Panc1 (cell line): ENCODE measurements around the gene ABLIM2.

ENCODE experiments used
- POLR2AphosphoS5 ChIP-seq: IDR thresholded peaks from 2 replicates; pipeline ENCODE4 v1.6.1; 2012; ENCODE audit warnings: mild to moderate bottlenecking, low read depth, low read length, moderate library complexity
- SIN3A ChIP-seq: IDR thresholded peaks from 2 replicates; pipeline ENCODE4 v1.6.1; 2012; ENCODE audit warnings: low read depth, mild to moderate bottlenecking, low read length, moderate library complexity, borderline replicate concordance; ENCODE audit not compliant: insufficient read depth
- TCF7L2 ChIP-seq: IDR thresholded peaks from 2 replicates; pipeline ENCODE4 v1.6.1; 2011; ENCODE audit warnings: mild to moderate bottlenecking, low read depth, low read length, inconsistent platforms
- TF ChIP-seq, protein P1 (sequence below): fragments of 450-650 bp; IDR thresholded peaks from 2 replicates; pipeline ENCODE4 v1.5.1; 2017; ENCODE audit warnings: mild to moderate bottlenecking
- TF ChIP-seq, protein P2 (sequence below), 2 experiments: IDR thresholded peaks; 2 replicates each; pipeline ENCODE4 v1.6.1; 2011 to 2012; ENCODE audit warnings: low read depth in 2 of 2, control low read depth in 1 of 2, low read length in 1 of 2, mild to moderate bottlenecking in 1 of 2, moderate library complexity in 1 of 2; ENCODE audit not compliant: insufficient read depth in 1 of 2

GRCh38 chr4:8009710-8010511 is 148.7 kb downstream of the ABLIM2 start:
- no peak for TF ChIP-seq POLR2AphosphoS5
- TF ChIP-seq, protein P1, sequence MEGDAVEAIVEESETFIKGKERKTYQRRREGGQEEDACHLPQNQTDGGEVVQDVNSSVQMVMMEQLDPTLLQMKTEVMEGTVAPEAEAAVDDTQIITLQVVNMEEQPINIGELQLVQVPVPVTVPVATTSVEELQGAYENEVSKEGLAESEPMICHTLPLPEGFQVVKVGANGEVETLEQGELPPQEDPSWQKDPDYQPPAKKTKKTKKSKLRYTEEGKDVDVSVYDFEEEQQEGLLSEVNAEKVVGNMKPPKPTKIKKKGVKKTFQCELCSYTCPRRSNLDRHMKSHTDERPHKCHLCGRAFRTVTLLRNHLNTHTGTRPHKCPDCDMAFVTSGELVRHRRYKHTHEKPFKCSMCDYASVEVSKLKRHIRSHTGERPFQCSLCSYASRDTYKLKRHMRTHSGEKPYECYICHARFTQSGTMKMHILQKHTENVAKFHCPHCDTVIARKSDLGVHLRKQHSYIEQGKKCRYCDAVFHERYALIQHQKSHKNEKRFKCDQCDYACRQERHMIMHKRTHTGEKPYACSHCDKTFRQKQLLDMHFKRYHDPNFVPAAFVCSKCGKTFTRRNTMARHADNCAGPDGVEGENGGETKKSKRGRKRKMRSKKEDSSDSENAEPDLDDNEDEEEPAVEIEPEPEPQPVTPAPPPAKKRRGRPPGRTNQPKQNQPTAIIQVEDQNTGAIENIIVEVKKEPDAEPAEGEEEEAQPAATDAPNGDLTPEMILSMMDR = no peak
- TF ChIP-seq SIN3A = no peak
- TF ChIP-seq, protein P2, sequence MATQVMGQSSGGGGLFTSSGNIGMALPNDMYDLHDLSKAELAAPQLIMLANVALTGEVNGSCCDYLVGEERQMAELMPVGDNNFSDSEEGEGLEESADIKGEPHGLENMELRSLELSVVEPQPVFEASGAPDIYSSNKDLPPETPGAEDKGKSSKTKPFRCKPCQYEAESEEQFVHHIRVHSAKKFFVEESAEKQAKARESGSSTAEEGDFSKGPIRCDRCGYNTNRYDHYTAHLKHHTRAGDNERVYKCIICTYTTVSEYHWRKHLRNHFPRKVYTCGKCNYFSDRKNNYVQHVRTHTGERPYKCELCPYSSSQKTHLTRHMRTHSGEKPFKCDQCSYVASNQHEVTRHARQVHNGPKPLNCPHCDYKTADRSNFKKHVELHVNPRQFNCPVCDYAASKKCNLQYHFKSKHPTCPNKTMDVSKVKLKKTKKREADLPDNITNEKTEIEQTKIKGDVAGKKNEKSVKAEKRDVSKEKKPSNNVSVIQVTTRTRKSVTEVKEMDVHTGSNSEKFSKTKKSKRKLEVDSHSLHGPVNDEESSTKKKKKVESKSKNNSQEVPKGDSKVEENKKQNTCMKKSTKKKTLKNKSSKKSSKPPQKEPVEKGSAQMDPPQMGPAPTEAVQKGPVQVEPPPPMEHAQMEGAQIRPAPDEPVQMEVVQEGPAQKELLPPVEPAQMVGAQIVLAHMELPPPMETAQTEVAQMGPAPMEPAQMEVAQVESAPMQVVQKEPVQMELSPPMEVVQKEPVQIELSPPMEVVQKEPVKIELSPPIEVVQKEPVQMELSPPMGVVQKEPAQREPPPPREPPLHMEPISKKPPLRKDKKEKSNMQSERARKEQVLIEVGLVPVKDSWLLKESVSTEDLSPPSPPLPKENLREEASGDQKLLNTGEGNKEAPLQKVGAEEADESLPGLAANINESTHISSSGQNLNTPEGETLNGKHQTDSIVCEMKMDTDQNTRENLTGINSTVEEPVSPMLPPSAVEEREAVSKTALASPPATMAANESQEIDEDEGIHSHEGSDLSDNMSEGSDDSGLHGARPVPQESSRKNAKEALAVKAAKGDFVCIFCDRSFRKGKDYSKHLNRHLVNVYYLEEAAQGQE (IDR thresholded peaks at IDR 0.05; ENCODE audit: insufficient read depth in 1 of 2, low read depth in 2 of 2, low read length in 1 of 2) = no peak
- TF ChIP-seq TCF7L2 = no peak
